ENCODE measurements around the gene CD38. TPM values are rescaled to one million over a fixed set of nuclear protein-coding genes. Genes with fewer than 3 reads are reported as not detected.
A peak's percentile ranks its signal among the peaks of the same experiment; 100 is the strongest.
"Not testable (repeated sequence)": the region's sequence is repeated elsewhere in the genome, so short reads cannot be mapped to it uniquely, and the experiment has no call there.

The CD38 gene
- total RNA-seq, 4 donors from 2014 or later = 0.15 to 0.62 (median 0.39) TPM

- DNase-seq (ENCODE audit: low spot score in 2 of 2) = no peak
- Histone ChIP-seq H3K27me3 (peaks cover 13% of the 10 kb centered on the region), H3K9me3 (no peaks in the 10 kb centered on the region), H3K4me3 (no peak overlapping the region), H3K27ac (no peak overlapping the region), H3K4me1 (no peaks in the 10 kb centered on the region), H3K36me3 (no peaks in the 10 kb centered on the region)
- WGBS = 57% methylated on average over 2 of the region's 2 CpGs
- TF ChIP-seq, protein P1, sequence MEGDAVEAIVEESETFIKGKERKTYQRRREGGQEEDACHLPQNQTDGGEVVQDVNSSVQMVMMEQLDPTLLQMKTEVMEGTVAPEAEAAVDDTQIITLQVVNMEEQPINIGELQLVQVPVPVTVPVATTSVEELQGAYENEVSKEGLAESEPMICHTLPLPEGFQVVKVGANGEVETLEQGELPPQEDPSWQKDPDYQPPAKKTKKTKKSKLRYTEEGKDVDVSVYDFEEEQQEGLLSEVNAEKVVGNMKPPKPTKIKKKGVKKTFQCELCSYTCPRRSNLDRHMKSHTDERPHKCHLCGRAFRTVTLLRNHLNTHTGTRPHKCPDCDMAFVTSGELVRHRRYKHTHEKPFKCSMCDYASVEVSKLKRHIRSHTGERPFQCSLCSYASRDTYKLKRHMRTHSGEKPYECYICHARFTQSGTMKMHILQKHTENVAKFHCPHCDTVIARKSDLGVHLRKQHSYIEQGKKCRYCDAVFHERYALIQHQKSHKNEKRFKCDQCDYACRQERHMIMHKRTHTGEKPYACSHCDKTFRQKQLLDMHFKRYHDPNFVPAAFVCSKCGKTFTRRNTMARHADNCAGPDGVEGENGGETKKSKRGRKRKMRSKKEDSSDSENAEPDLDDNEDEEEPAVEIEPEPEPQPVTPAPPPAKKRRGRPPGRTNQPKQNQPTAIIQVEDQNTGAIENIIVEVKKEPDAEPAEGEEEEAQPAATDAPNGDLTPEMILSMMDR (IDR thresholded peaks at IDR 0.05) = no peak
- no peak for TF ChIP-seq EP300 (IDR thresholded peaks at IDR 0.05)
- TF ChIP-seq POLR2A (IDR thresholded peaks at IDR 0.05) = no peak
- TF ChIP-seq POLR2AphosphoS5 (IDR thresholded peaks at IDR 0.05) = no peak
Observed at GRCh38 chr4:15799701-15800100, 21.6 kb downstream of the CD38 start.

DNA sequence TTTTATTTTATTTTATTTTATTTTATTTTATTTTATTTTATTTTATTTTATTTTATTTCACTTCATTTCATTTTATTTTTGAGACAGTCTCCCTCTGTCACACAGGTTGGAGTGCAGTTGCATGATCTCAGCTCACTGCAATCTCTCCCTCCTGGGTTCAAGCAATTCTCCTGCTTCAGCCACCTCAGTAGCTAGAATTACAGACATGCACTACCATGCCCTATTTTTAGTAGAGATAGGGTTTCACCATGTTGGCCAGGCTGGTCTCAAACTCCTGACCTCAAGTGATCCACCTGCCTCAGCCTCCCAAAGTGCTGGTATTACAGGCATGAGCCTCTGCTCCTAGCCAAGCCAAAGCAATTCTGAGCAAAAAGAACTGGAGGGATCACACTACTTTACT lies 24.4 kb downstream of the CD38 start:
- H3K4me1 ChIP-seq; H3K27me3 ChIP-seq; H3K4me3 ChIP-seq; H3K27ac ChIP-seq; DNase-seq (ENCODE audit: low spot score in 2 of 2); H3K9me3 ChIP-seq; H3K36me3 ChIP-seq: not testable (repeated sequence)

- Histone ChIP-seq H3K27ac (no peak overlapping the region), H3K9me3 (no peaks in the 10 kb centered on the region), H3K4me1 (peaks cover 5% of the 10 kb centered on the region), H3K27me3 (no peaks in the 10 kb centered on the region), H3K4me3 (no peak overlapping the region), H3K36me3 (no peaks in the 10 kb centered on the region)
- 45% methylated on average over 5 of the region's 5 CpGs for WGBS
- TF ChIP-seq POLR2AphosphoS5 (IDR thresholded peaks at IDR 0.05) (no peak), EP300 (IDR thresholded peaks at IDR 0.05) (no peak), POLR2A (IDR thresholded peaks at IDR 0.05) (no peak)
- TF ChIP-seq, protein P1 (IDR thresholded peaks at IDR 0.05) = peak; percentile 46 to 64
- DNase-seq (ENCODE audit: low spot score in 2 of 2) = no peak
Observed at GRCh38 chr4:15805583-15806517, 27.7 kb downstream of the CD38 start.

DNA sequence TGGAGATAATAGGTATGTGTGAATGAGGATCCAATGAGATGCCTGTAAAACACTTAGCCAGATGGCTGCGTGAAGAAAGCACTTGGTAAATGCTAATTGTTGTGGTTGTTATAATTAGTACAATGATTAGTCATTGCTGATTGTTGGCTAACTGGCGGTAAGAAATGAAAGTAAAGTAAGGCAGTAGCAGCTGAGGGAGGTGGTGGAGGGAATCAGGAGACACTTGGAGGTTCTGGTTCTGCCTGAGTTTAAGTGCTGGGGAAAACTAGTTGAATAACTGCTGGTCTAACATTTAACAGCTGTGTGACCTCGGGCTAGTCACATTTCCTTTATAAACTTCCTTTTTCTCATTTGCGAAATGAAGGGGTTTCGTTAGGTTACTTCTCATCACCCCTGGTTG lies 30.9 kb downstream of the CD38 start:
- H3K27me3 ChIP-seq = no peaks in the 10 kb centered on the region
- DNase-seq (ENCODE audit: low spot score in 2 of 2) = no peak
- no peak overlapping the region for H3K27ac ChIP-seq
- WGBS = 51% methylated on average over 5 of the region's 5 CpGs
- no peak overlapping the region for H3K4me3 ChIP-seq
- H3K4me1 ChIP-seq = peaks cover 7% of the 10 kb centered on the region
- H3K9me3 ChIP-seq = no peaks in the 10 kb centered on the region
- no peaks in the 10 kb centered on the region for H3K36me3 ChIP-seq
- TF ChIP-seq POLR2A (IDR thresholded peaks at IDR 0.05) (no peak), EP300 (IDR thresholded peaks at IDR 0.05) (no peak), POLR2AphosphoS5 (IDR thresholded peaks at IDR 0.05) (no peak)
- TF ChIP-seq, protein P1 (IDR thresholded peaks at IDR 0.05) = no peak

DNA sequence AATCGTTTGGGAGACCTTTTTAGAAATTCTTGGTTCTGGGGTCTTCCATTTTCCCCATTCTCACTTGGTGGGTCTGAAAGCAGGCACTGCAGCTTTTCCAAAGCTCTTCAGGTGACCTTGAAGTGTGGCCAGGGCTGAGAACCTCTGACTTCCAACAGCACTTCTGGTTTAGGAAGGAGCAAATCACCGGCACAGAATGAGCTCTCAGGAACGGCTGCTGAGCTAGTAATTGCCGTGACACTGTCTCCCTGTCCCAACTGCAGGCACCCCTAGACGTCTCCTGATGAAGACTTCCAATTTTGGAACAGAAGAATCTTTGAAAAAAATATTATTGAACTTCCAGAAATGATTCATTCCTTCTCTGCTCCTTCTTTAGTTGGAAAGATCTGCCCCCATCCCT lies 31.3 kb downstream of the CD38 start:
- Histone ChIP-seq H3K9me3 (no peaks in the 10 kb centered on the region), H3K4me3 (no peak overlapping the region), H3K36me3 (no peaks in the 10 kb centered on the region), H3K27ac (no peak overlapping the region), H3K4me1 (peaks cover 7% of the 10 kb centered on the region), H3K27me3 (no peaks in the 10 kb centered on the region)
- no peak for DNase-seq (ENCODE audit: low spot score in 2 of 2)
- WGBS = 68% methylated on average over 5 of the region's 5 CpGs
- TF ChIP-seq, protein P1 (IDR thresholded peaks at IDR 0.05) = no peak
- TF ChIP-seq EP300 (IDR thresholded peaks at IDR 0.05) (no peak), POLR2A (IDR thresholded peaks at IDR 0.05) (no peak), POLR2AphosphoS5 (IDR thresholded peaks at IDR 0.05) (no peak)

Data from suprapubic skin (tissue), 4 donors.